ENCODE measurements around the gene SPRR1A. TPM values are rescaled to one million over a fixed set of nuclear protein-coding genes. Genes with fewer than 3 reads are reported as not detected.

Gene SPRR1A
- total RNA-seq, 1 experiment from 2014 or later: not detected

GRCh38 chr1:153025797-153026196 lies 41.9 kb downstream of the SPRR1A start:
- Histone ChIP-seq H3K4me1 (ENCODE audit: control insufficient read depth, insufficient read depth, low read length) (no peaks in the 10 kb centered on the region), H3K4me3 (ENCODE audit: low read depth in 2 of 2, low read length in 2 of 2) (no peak overlapping the region), H3K27me3 (ENCODE audit: control insufficient read depth, insufficient read depth, low read length) (no peaks in the 10 kb centered on the region), H3K27ac (ENCODE audit: low read length) (no peak overlapping the region), H3K9me3 (ENCODE audit: control insufficient read depth, insufficient read depth, low read depth, low read length) (no peaks in the 10 kb centered on the region), H3K36me3 (ENCODE audit: control insufficient read depth, insufficient read depth, low read length) (no peaks in the 10 kb centered on the region)
- intact Hi-C loops (cut with micrococcal nuclease; ENCODE audit: unreplicated experiment) (no loop called here), in situ Hi-C loops (cut with HindIII; ENCODE audit: low pct_unique_long_range_greater_than_20kb, low sequenced_read_pairs) (no loop called here)
- BruUV-seq (replicated peaks): no TSS peak
- DNase-seq (ENCODE audit: low read depth, low spot score) (no peak), ATAC-seq (no peak)
- ChIA-PET POLR2A (no interaction called here), CTCF (no interaction called here)
- no peak for TF ChIP-seq SIN3A (IDR thresholded peaks at IDR 0.05; ENCODE audit: borderline replicate concordance, insufficient read depth, low read depth, low read length)
- no peak for TF ChIP-seq TCF7L2 (IDR thresholded peaks at IDR 0.05; ENCODE audit: low read depth, low read length)
- TF ChIP-seq POLR2AphosphoS5 (IDR thresholded peaks at IDR 0.05; ENCODE audit: low read depth, low read length): no peak
- no peak for TF ChIP-seq REST (IDR thresholded peaks at IDR 0.05; ENCODE audit: insufficient read depth in 1 of 2, low read depth in 2 of 2, low read length in 1 of 2)
- TF ChIP-seq CTCF (IDR thresholded peaks at IDR 0.05): no peak

- Histone ChIP-seq H3K4me3 (ENCODE audit: low read depth in 2 of 2, low read length in 2 of 2) (no peak overlapping the region), H3K36me3 (ENCODE audit: control insufficient read depth, insufficient read depth, low read length) (no peaks in the 10 kb centered on the region), H3K27ac (ENCODE audit: low read length) (no peak overlapping the region), H3K4me1 (ENCODE audit: control insufficient read depth, insufficient read depth, low read length) (no peaks in the 10 kb centered on the region), H3K9me3 (ENCODE audit: control insufficient read depth, insufficient read depth, low read depth, low read length) (no peaks in the 10 kb centered on the region), H3K27me3 (ENCODE audit: control insufficient read depth, insufficient read depth, low read length) (no peaks in the 10 kb centered on the region)
- ATAC-seq (no peak), DNase-seq (ENCODE audit: low read depth, low spot score) (no peak)
- CTCF ChIA-PET: no interaction called here
- no TSS peak for BruUV-seq (replicated peaks)
- in situ Hi-C loops (cut with HindIII; ENCODE audit: low pct_unique_long_range_greater_than_20kb, low sequenced_read_pairs) (no loop called here), intact Hi-C loops (cut with micrococcal nuclease; ENCODE audit: unreplicated experiment) (no loop called here)
- POLR2A ChIA-PET: no interaction called here
- TF ChIP-seq POLR2AphosphoS5 (IDR thresholded peaks at IDR 0.05; ENCODE audit: low read depth, low read length): no peak
- no peak for TF ChIP-seq CTCF (IDR thresholded peaks at IDR 0.05)
- no peak for TF ChIP-seq TCF7L2 (IDR thresholded peaks at IDR 0.05; ENCODE audit: low read depth, low read length)
- no peak for TF ChIP-seq SIN3A (IDR thresholded peaks at IDR 0.05; ENCODE audit: borderline replicate concordance, insufficient read depth, low read depth, low read length)
- no peak for TF ChIP-seq REST (IDR thresholded peaks at IDR 0.05; ENCODE audit: insufficient read depth in 1 of 2, low read depth in 2 of 2, low read length in 1 of 2)
These were observed 44.9 kb downstream of the SPRR1A start for GRCh38 chr1:153028766-153029165.
